CD4-positive, CD25-positive, alpha-beta regulatory T cell (primary cell): Measurements from ENCODE around the gene MTA1. TPM values are rescaled to one million over a fixed set of nuclear protein-coding genes. Genes with fewer than 3 reads are reported as not detected.

Source experiments
- ATAC-seq, 2 donors: fragments of 150-1000 bp; cut with Tn5 transposase; one replicate each; pipeline ENCODE4 v1.10.0; 2021; ENCODE audit warnings: low read depth in 2 of 2, moderate number of reproducible peaks in 2 of 2, moderate library complexity in 1 of 2
- DNase-seq, 3 donors: peaks; one replicate each; pipeline versions ENCODE4 v3.0.0 to v3.0.0-alpha.2; 2012 to 2022; ENCODE audit warnings: mixed read lengths in 1 of 3
- H3K27ac ChIP-seq: one replicate; pipeline ENCODE4 v1.7.0; 2013; ENCODE audit warnings: mild to moderate bottlenecking, low read length; ENCODE audit not compliant: insufficient read depth, poor library complexity, severe bottlenecking
- H3K27me3 ChIP-seq: one replicate; pipeline ENCODE4 v1.7.0; 2013; ENCODE audit warnings: low read length; ENCODE audit not compliant: control insufficient read depth, insufficient read depth
- H3K36me3 ChIP-seq: one replicate; pipeline ENCODE4 v1.7.0; 2013; ENCODE audit warnings: mild to moderate bottlenecking, low read length, moderate library complexity; ENCODE audit not compliant: control insufficient read depth, insufficient read depth
- H3K4me1 ChIP-seq: 2 replicates; pipeline ENCODE4 v1.7.0; 2013; ENCODE audit warnings: mild to moderate bottlenecking, low read length; ENCODE audit not compliant: insufficient read depth, control insufficient read depth, poor library complexity, severe bottlenecking
- H3K4me3 ChIP-seq: one replicate; pipeline ENCODE4 v1.7.0; 2013; ENCODE audit warnings: low read depth, mild to moderate bottlenecking, low read length, moderate library complexity
- H3K9me3 ChIP-seq, 2 experiments: 1 replicate in 1 of 2; 2 replicates in 1 of 2; pipeline ENCODE4 v1.7.0; 2013; ENCODE audit warnings: low read length in 2 of 2, mild to moderate bottlenecking in 1 of 2, moderate library complexity in 1 of 2; ENCODE audit not compliant: control insufficient read depth in 2 of 2
- H3K27ac Mint-ChIP-seq, 3 donors: one replicate each; pipeline ENCODE4 v1.8.0; 2020 to 2022; ENCODE audit warnings: mild to moderate bottlenecking in 3 of 3, mixed read lengths in 3 of 3, moderate library complexity in 2 of 3
- H3K27me3 Mint-ChIP-seq: one replicate; pipeline ENCODE4 v1.8.0; 2022; ENCODE audit warnings: mild to moderate bottlenecking, mixed read lengths
- H3K36me3 Mint-ChIP-seq: one replicate; pipeline ENCODE4 v1.8.0; 2020; ENCODE audit warnings: mixed read lengths
- H3K4me1 Mint-ChIP-seq, 4 donors: one replicate each; pipeline ENCODE4 v1.8.0; 2020 to 2022; ENCODE audit warnings: mixed read lengths in 4 of 4, mild to moderate bottlenecking in 1 of 4
- H3K4me3 Mint-ChIP-seq, 4 donors: one replicate each; pipeline ENCODE4 v1.8.0; 2020 to 2022; ENCODE audit warnings: mild to moderate bottlenecking in 4 of 4, mixed read lengths in 4 of 4, moderate library complexity in 3 of 4
- H3K9me3 Mint-ChIP-seq, 7 donors: one replicate each; pipeline ENCODE4 v1.8.0; 2020 to 2022; ENCODE audit warnings: mixed read lengths in 7 of 7, mild to moderate bottlenecking in 3 of 7, moderate library complexity in 2 of 7
- polyA plus RNA-seq, 4 donors: library from polyadenylated mRNA; unstranded; fragments of 300-500 nt; fragmentation: Illumina TruSeq; gene quantifications; one replicate each; pipeline ENCODE4 v1.2.3, GENCODE V29; 2021
- total RNA-seq: library from RNA; stranded (reverse); gene quantifications from one replicate; pipeline ENCODE4 v1.2.3, GENCODE V29; 2022

Gene MTA1
- total and polyA plus RNA-seq, 5 donors from 2014 or later, result 2.5 to 123 (median 3.1) TPM

DNA sequence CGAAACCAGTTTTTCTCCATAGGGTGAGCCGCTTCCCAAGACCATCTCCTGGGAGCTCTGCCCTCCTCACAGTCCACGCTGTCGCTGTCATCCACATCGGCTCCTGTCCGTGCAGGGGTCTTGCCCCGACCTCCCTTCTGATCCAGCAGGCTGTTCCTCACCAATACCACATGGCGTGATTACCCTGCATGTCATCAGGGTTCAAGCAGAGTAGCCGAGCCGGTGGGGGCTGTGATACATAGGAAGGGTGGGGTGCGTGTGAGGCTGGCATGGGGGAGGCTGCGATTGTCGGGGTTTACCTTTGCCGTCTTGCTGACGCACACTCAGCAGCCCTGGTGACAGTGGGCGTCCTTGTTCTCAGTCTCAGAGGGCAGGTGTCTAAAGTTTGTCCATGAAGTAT is 88.4 kb downstream of the MTA1 start:
- Mint-ChIP-seq H3K9me3 (peaks cover 0 to 2% (median 0%) of the 10 kb centered on the region in 7 donors), H3K4me1 (no peaks in the 10 kb centered on the region), H3K27me3 (peaks cover 17% of the 10 kb centered on the region), H3K36me3 (no peaks in the 10 kb centered on the region), H3K4me3 (no peak overlapping the region), H3K27ac (no peak overlapping the region)
- ATAC-seq, result no peak
- Histone ChIP-seq H3K27ac (no peak overlapping the region), H3K4me3 (no peak overlapping the region), H3K36me3 (no peaks in the 10 kb centered on the region), H3K4me1 (no peaks in the 10 kb centered on the region), H3K27me3 (no peaks in the 10 kb centered on the region), H3K9me3 (no peaks in the 10 kb centered on the region)
- DNase-seq, result no peak

DNA sequence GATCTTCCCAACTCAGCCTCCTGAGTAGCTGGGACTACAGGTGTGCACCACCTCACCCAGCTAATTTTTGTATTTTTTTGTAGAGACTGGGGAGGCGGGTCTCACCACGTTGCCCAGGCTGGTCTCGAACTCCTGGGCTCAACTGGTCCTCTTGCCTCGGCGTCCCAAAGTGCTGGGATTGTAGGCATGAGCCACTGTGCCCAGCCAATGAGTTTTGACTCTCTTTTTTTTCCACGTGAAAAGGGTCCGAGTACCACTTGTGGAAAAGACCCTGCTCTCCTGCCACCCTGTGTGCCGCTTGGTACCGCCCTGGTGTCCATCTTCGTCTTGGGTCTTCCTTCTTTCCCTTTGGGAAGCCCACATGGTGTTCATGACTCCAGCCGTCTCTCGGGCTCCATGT is 89.0 kb downstream of the MTA1 start:
- Mint-ChIP-seq H3K27me3 (peaks cover 21% of the 10 kb centered on the region), H3K27ac (no peak overlapping the region), H3K4me1 (no peaks in the 10 kb centered on the region)

DNA sequence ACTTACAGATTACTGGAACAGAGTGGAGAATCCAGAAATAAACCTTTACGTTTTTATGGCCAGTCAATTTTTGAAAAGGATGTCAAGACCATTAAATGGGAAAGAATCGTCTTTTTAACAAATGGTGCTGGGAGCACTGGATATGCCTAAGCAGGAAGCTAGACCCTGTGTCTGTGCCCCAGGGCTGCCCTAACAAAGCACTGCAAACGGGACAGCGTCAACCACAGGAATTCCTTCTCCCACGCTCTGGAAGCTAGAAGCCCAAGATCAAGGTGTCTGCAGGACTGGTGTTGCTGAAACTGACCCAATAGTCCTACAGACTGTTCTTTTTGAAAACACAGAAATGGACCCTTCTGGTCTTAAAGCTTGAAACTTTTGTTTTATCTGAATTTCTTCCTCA is 97.5 kb downstream of the MTA1 start:
- H3K27ac ChIP-seq, result no peak overlapping the region
- peaks cover 5% of the 10 kb centered on the region for H3K27me3 ChIP-seq
- H3K36me3 Mint-ChIP-seq, result no peaks in the 10 kb centered on the region
- DNase-seq, result no peak
- H3K27ac Mint-ChIP-seq, result no peak overlapping the region
- no peak overlapping the region for H3K4me3 Mint-ChIP-seq
- peaks cover 0 to 6% (median 0%) of the 10 kb centered on the region in 7 donors for H3K9me3 Mint-ChIP-seq
- H3K4me3 ChIP-seq, result no peak overlapping the region
- peaks cover 41% of the 10 kb centered on the region for H3K27me3 Mint-ChIP-seq
- H3K4me1 ChIP-seq, result no peaks in the 10 kb centered on the region
- peaks cover 0 to 2% of the 10 kb centered on the region in 2 experiments for H3K9me3 ChIP-seq
- no peak for ATAC-seq
- no peaks in the 10 kb centered on the region for H3K4me1 Mint-ChIP-seq
- H3K36me3 ChIP-seq, result no peaks in the 10 kb centered on the region

More for the DNA sequence above, 89.0 kb downstream of the MTA1 start:
- DNase-seq (no peak), ATAC-seq (no peak)
- H3K27me3 ChIP-seq, result no peaks in the 10 kb centered on the region
- no peak overlapping the region for H3K4me3 ChIP-seq
- H3K9me3 Mint-ChIP-seq, result peaks cover 0 to 2% (median 0%) of the 10 kb centered on the region in 7 donors
- H3K4me3 Mint-ChIP-seq, result no peak overlapping the region
- no peak overlapping the region for H3K27ac ChIP-seq
- no peaks in the 10 kb centered on the region for H3K36me3 ChIP-seq
- no peaks in the 10 kb centered on the region for H3K9me3 ChIP-seq
- H3K4me1 ChIP-seq, result no peaks in the 10 kb centered on the region
- no peaks in the 10 kb centered on the region for H3K36me3 Mint-ChIP-seq

DNA sequence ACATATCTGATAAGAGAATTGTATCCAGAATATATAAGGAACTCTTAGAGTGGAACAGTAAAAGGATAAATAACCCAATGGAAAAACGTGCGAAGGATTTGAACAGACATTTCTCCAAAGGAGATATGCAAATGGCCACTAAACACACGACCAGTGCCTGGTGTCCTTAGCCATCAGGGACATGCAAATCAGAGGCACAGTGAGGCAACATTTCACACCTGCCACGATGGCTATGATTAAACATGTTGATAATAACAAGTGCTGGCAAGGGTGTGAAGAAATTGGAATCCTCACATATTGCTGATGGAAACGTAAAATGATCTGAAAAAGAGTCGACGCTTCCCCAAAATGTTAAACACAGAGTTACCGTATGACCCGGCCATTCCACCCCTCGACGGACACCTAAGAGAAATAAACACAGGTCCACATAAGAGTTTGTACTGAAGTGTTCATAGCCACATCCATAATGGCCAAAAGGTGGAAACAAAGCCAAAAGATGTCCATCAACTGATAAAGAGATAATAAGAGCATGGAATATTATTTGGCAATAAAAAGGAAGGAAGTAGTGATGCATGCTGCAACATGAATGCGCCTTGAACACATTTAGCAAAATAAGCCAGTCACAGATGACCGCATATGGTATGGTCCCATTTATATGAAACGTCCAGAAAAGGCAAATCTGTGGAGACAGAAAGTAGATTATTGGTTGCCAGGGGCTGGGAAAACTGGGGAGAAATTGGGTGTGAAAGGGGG is 100.5 kb downstream of the MTA1 start:
- H3K27ac ChIP-seq, result no peak overlapping the region
- H3K27ac Mint-ChIP-seq, result no peak overlapping the region
- H3K4me1 Mint-ChIP-seq, result peaks cover 0 to 6% (median 0%) of the 10 kb centered on the region in 4 donors
- no peaks in the 10 kb centered on the region for H3K4me1 ChIP-seq
- H3K36me3 ChIP-seq, result no peaks in the 10 kb centered on the region
- peaks cover 45% of the 10 kb centered on the region for H3K27me3 Mint-ChIP-seq
- ATAC-seq, result no peak
- peaks cover 0 to 2% (median 0%) of the 10 kb centered on the region in 7 donors for H3K9me3 Mint-ChIP-seq
- H3K4me3 Mint-ChIP-seq, result no peak overlapping the region
- DNase-seq, result no peak
- no peaks in the 10 kb centered on the region for H3K9me3 ChIP-seq
- H3K36me3 Mint-ChIP-seq, result no peaks in the 10 kb centered on the region
- peaks cover 8% of the 10 kb centered on the region for H3K27me3 ChIP-seq
- H3K4me3 ChIP-seq, result no peak overlapping the region

Other genes with a start within 250 kb of the MTA1 start
- gene NUDT14, start 238.5 kb upstream of the MTA1 start, total RNA-seq, result 15.3 TPM
- 10 to 100 TPM in 2 of 4 donors, 1 to 10 TPM in 2; 6.5 to 18.1 (median 10.6) TPM for gene NUDT14, start 238.5 kb upstream of the MTA1 start, polyA plus RNA-seq
- 39.4 TPM for gene BTBD6, start 171.3 kb upstream of the MTA1 start, total RNA-seq
- 10 to 100 TPM in 2 of 4 donors, 1 to 10 TPM in 2; 4.6 to 17.4 (median 9.0) TPM for gene BTBD6, start 171.3 kb upstream of the MTA1 start, polyA plus RNA-seq
- gene BRF1, start 118.8 kb upstream of the MTA1 start, total RNA-seq, result 58.9 TPM
- 1 to 10 TPM; 5.6 to 8.7 (median 7.5) TPM for gene BRF1, start 118.8 kb upstream of the MTA1 start, polyA plus RNA-seq
- 64.0 TPM for gene PACS2, start 105.1 kb upstream of the MTA1 start, total RNA-seq
- 1 to 10 TPM in 2 of 4 donors, under 1 TPM in 2; 0.72 to 3.4 (median 1.5) TPM for gene PACS2, start 105.1 kb upstream of the MTA1 start, polyA plus RNA-seq
- 3.1 TPM for gene TEX22, start 21.3 kb upstream of the MTA1 start, total RNA-seq
- gene TEX22, start 21.3 kb upstream of the MTA1 start, polyA plus RNA-seq, result under 1 TPM; 0.11 to 0.31 (median 0.21) TPM
- gene CRIP2, start 55.0 kb downstream of the MTA1 start, total RNA-seq, result 37.1 TPM
- 100 to 1,000 TPM in 2 of 4 donors, 10 to 100 TPM in 2; 12.0 to 131 (median 72.9) TPM for gene CRIP2, start 55.0 kb downstream of the MTA1 start, polyA plus RNA-seq
- 558 TPM for gene CRIP1, start 67.1 kb downstream of the MTA1 start, total RNA-seq
- 1,000 to 10,000 TPM; 1,044 to 2,243 (median 1,681) TPM for gene CRIP1, start 67.1 kb downstream of the MTA1 start, polyA plus RNA-seq
- 118 TPM for gene TEDC1, start 71.4 kb downstream of the MTA1 start, total RNA-seq
- gene TEDC1, start 71.4 kb downstream of the MTA1 start, polyA plus RNA-seq, result 10 to 100 TPM in 1 of 4 donors, 1 to 10 TPM in 3; 5.5 to 10.4 (median 7.9) TPM
- 1.8 TPM for gene TMEM121, start 106.8 kb downstream of the MTA1 start, total RNA-seq
- gene TMEM121, start 106.8 kb downstream of the MTA1 start, polyA plus RNA-seq, result 1 to 10 TPM; 3.4 to 5.8 (median 4.4) TPM